Measurements from ENCODE around the gene INTS1. TPM values are rescaled to one million over a fixed set of nuclear protein-coding genes. Genes with fewer than 3 reads are reported as not detected.

Gene INTS1
- total and polyA plus RNA-seq, 4 donors = 31.2 to 121 (median 46.0) TPM

DNA sequence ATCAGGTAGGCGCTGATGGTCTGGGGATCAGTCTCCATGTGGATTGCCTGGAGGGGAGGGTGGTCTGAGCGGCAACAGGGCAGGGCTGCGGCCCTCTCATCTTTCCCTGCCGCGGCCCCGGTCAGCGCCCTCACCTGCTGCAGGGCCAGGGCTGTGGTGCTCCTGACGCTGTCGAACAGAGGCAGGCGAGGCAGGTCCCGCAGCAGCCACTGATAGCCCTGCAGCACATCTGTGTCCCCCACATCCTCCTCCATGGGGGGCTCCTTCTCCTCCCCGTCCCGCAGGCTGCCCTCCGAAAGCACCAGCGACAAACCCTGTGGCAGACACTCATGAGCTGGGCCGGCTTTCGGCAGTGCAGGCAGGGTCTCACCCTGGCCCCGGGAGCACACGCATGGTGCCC is 19.0 kb downstream of the INTS1 start:
- WGBS, 2 donors = 97% methylated on average over 19 of the region's 19 CpGs
- Histone ChIP-seq H3K9me3 (ENCODE audit: control insufficient read depth in 4 of 4, insufficient read depth in 3 of 4, low read length in 3 of 4) (no peaks in the 10 kb centered on the region), H3K9ac (ENCODE audit: insufficient read depth in 1 of 2, low read length in 2 of 2) (no peak overlapping the region), H3K36me3 (ENCODE audit: control insufficient read depth in 4 of 4, insufficient read depth in 4 of 4, low read length in 4 of 4) (peaks cover 0 to 90% (median 21%) of the 10 kb centered on the region in 4 donors), H3K4me3 (no peak overlapping the region), H3K27me3 (ENCODE audit: control insufficient read depth in 3 of 3, insufficient read depth in 3 of 3, low read length in 2 of 3) (no peaks in the 10 kb centered on the region), H3K27ac (ENCODE audit: low read depth in 1 of 2, low read length in 1 of 2) (no peak overlapping the region), H3K4me1 (ENCODE audit: control insufficient read depth in 5 of 5, insufficient read depth in 5 of 5, low read length in 5 of 5) (no peaks in the 10 kb centered on the region)
- no peak for ATAC-seq (ENCODE audit: insufficient read depth, low FRiP score)
- TF ChIP-seq, protein P1, sequence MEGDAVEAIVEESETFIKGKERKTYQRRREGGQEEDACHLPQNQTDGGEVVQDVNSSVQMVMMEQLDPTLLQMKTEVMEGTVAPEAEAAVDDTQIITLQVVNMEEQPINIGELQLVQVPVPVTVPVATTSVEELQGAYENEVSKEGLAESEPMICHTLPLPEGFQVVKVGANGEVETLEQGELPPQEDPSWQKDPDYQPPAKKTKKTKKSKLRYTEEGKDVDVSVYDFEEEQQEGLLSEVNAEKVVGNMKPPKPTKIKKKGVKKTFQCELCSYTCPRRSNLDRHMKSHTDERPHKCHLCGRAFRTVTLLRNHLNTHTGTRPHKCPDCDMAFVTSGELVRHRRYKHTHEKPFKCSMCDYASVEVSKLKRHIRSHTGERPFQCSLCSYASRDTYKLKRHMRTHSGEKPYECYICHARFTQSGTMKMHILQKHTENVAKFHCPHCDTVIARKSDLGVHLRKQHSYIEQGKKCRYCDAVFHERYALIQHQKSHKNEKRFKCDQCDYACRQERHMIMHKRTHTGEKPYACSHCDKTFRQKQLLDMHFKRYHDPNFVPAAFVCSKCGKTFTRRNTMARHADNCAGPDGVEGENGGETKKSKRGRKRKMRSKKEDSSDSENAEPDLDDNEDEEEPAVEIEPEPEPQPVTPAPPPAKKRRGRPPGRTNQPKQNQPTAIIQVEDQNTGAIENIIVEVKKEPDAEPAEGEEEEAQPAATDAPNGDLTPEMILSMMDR (IDR thresholded peaks at IDR 0.05; ENCODE audit: control extremely low read depth, extremely low read depth) = no peak
- DNase-seq = no peak

DNA sequence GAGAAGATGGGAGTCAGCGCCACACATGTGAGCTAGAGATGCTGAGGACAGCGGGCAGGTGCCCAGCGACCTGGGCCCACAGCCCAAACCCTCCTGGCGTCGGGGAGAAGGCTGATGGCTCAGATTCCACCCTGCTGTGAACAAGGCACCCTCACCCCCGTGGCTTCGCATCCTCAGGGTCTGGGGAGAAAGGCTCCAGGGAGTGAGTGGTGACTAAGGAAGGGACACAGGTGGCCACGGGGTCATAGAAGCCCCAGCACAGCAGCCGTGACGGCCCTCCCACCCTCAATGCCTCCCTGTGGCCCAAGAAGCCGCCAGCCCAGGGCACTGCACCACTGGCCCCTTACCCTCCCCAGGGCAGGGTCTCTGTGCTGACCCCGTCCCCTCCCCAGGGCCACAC is 19.6 kb downstream of the INTS1 start:
- WGBS, 2 donors = 88 to 96% methylated on average over 8 to 12 of the region's 12 CpGs
- no peak overlapping the region for H3K9ac ChIP-seq (ENCODE audit: insufficient read depth in 1 of 2, low read length in 2 of 2)
- peaks cover 0 to 91% (median 23%) of the 10 kb centered on the region in 4 donors for H3K36me3 ChIP-seq (ENCODE audit: control insufficient read depth in 4 of 4, insufficient read depth in 4 of 4, low read length in 4 of 4)
- no peaks in the 10 kb centered on the region for H3K9me3 ChIP-seq (ENCODE audit: control insufficient read depth in 4 of 4, insufficient read depth in 3 of 4, low read length in 3 of 4)
- H3K4me3 ChIP-seq = no peak overlapping the region
- H3K4me1 ChIP-seq (ENCODE audit: control insufficient read depth in 5 of 5, insufficient read depth in 5 of 5, low read length in 5 of 5) = no peaks in the 10 kb centered on the region
- DNase-seq (no peak), ATAC-seq (ENCODE audit: insufficient read depth, low FRiP score) (no peak)
- no peak overlapping the region for H3K27ac ChIP-seq (ENCODE audit: low read depth in 1 of 2, low read length in 1 of 2)
- TF ChIP-seq, protein P1 (IDR thresholded peaks at IDR 0.05; ENCODE audit: control extremely low read depth, extremely low read depth) = no peak
- no peaks in the 10 kb centered on the region for H3K27me3 ChIP-seq (ENCODE audit: control insufficient read depth in 3 of 3, insufficient read depth in 3 of 3, low read length in 2 of 3)

DNA sequence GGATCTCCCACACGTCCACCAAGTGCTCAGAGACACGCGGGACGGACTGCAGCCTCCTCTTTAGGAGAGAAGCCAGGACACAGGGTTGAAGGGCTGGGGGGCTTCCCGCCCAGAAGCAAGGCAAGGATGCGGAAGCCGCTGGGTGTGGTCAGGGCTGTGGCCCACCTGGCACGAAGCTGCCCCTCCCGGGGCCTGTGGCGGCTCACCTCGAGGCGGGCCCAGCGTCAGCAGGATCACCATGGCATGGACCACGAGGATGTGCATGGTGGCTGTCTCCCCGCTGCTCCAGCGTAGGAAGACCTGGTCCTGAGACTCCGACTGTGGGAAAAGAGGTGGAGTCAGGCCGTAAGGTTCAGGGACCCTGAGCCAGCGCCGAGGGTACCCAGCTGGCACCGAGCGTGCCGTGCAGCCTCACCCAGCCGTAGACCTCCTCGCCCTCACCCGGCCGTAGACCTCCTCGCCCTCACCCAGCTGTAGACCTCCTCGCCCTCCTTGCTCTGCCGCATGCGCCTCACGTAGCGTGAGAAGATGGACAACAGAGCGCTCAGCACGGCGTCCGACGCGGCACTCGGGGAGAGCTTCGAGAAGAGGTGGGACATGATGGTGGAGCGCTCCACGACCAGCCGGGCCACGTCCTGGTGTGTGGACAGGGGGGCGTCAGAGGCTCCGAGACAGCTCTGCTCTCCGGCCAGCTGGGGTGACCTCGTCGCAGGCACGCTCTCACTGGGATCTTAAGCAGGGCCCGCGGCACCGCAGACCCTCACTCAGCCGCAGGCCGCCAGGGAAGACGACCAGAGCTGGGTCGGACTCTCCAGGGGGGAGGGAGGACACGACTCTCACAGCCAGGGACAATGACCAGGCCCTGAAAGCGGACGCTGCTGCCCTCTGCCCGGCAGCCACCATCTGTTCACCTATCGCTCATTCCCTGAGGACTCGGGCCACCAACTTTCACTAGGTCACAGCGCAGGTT is 20.4 kb downstream of the INTS1 start:
- Histone ChIP-seq H3K36me3 (ENCODE audit: control insufficient read depth in 4 of 4, insufficient read depth in 4 of 4, low read length in 4 of 4) (peaks cover 0 to 91% (median 24%) of the 10 kb centered on the region in 4 donors), H3K4me1 (ENCODE audit: control insufficient read depth in 5 of 5, insufficient read depth in 5 of 5, low read length in 5 of 5) (no peaks in the 10 kb centered on the region)

More for the DNA sequence above, 20.4 kb downstream of the INTS1 start:
- Histone ChIP-seq H3K27me3 (ENCODE audit: control insufficient read depth in 3 of 3, insufficient read depth in 3 of 3, low read length in 2 of 3) (no peaks in the 10 kb centered on the region), H3K9ac (ENCODE audit: insufficient read depth in 1 of 2, low read length in 2 of 2) (no peak overlapping the region), H3K27ac (ENCODE audit: low read depth in 1 of 2, low read length in 1 of 2) (no peak overlapping the region), H3K9me3 (ENCODE audit: control insufficient read depth in 4 of 4, insufficient read depth in 3 of 4, low read length in 3 of 4) (no peaks in the 10 kb centered on the region), H3K4me3 (no peak overlapping the region)
- TF ChIP-seq, protein P1 (IDR thresholded peaks at IDR 0.05; ENCODE audit: control extremely low read depth, extremely low read depth) = no peak
- 95% methylated on average over 63 to 65 of the region's 65 CpGs for WGBS, 2 donors
- DNase-seq = no peak
- ATAC-seq (ENCODE audit: insufficient read depth, low FRiP score) = no peak

Data from lung (tissue), 12 donors.